ENCODE results near the gene JMJD4. TPM values are rescaled to one million over a fixed set of nuclear protein-coding genes. Genes with fewer than 3 reads are reported as not detected.
"Not testable (repeated sequence)": the region's sequence is repeated elsewhere in the genome, so short reads cannot be mapped to it uniquely, and the experiment has no call there.

The JMJD4 gene
- total RNA-seq, 4 donors from 2014 or later = 33.4 to 45.3 (median 40.6) TPM

DNA sequence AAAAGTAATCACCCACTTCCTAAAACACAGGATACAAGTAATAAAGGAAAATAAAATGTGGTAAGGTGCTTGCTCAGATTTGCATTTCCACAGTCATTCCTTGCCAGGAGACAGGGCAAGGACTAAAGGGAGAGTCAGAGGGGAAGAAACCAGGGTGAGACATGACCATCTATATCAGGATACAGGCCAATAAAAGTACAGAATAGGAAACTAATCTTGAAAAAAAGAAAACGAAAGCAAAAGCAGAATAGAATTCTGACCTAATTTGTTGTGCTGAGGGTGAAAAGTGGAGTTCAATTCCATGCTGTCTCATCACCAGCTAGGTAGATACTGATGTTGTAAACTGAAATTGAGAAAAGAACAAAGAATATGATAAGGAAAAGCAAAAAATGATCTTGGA lies 27.3 kb downstream of the JMJD4 start:
- H3K36me3 ChIP-seq = no peaks in the 10 kb centered on the region
- TF ChIP-seq CTCF (IDR thresholded peaks at IDR 0.05) = no peak
- TF ChIP-seq POLR2A (IDR thresholded peaks at IDR 0.05) = no peak
- TF ChIP-seq EP300 (IDR thresholded peaks at IDR 0.05) = no peak
- no peak overlapping the region for H3K4me3 ChIP-seq
- no peak for DNase-seq (ENCODE audit: low spot score in 2 of 2)
- 49 to 76% methylated on average over 1 of the region's 1 CpG for WGBS, 2 donors
- H3K27ac ChIP-seq = no peak overlapping the region
- no peaks in the 10 kb centered on the region for H3K4me1 ChIP-seq
- H3K27me3 ChIP-seq = no peaks in the 10 kb centered on the region
- H3K9me3 ChIP-seq = peaks cover 0 to 75% (median 4%) of the 10 kb centered on the region in 4 donors

DNA sequence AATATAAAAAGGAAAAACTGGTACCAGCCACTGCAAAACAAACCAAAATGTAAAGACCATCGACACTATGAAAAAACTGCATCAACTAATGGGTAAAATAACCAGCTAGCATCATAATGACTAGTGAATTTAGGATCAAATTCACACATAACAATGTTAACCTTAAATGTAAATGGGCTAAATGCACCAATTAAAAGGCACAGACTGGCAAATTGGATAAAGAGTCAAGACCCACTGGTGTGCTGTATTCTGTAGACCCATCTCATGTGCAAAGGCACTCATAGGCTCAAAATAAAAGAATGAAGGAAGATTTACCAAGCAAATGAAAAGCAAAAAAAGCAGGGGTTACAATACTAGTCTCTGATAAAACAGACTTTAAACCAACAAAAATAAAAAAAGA lies 33.5 kb downstream of the JMJD4 start:
- H3K9me3 ChIP-seq = peaks cover 0 to 78% (median 15%) of the 10 kb centered on the region in 4 donors
- H3K4me1 ChIP-seq; H3K27ac ChIP-seq; H3K4me3 ChIP-seq; DNase-seq (ENCODE audit: low spot score in 2 of 2); H3K36me3 ChIP-seq; H3K27me3 ChIP-seq: not testable (repeated sequence)
- 73 to 94% methylated on average over 1 of the region's 1 CpG for WGBS, 2 donors

- H3K9me3 ChIP-seq = peaks cover 0 to 77% (median 18%) of the 10 kb centered on the region in 4 donors
- TF ChIP-seq POLR2A (IDR thresholded peaks at IDR 0.05) = no peak
- TF ChIP-seq CTCF (IDR thresholded peaks at IDR 0.05) = no peak
- no peak for TF ChIP-seq EP300 (IDR thresholded peaks at IDR 0.05)
- H3K4me1 ChIP-seq = no peaks in the 10 kb centered on the region
- no peaks in the 10 kb centered on the region for H3K36me3 ChIP-seq
- no peak overlapping the region for H3K27ac ChIP-seq
- DNase-seq (ENCODE audit: low spot score in 2 of 2) = no peak
- WGBS, 2 donors = 87 to 89% methylated on average over 3 of the region's 3 CpGs
- no peak overlapping the region for H3K4me3 ChIP-seq
- H3K27me3 ChIP-seq = no peaks in the 10 kb centered on the region
Measured at GRCh38 chr1:227697321-227697864, 37.7 kb downstream of the JMJD4 start.

- H3K4me1 ChIP-seq = no peaks in the 10 kb centered on the region
- no peak overlapping the region for H3K27ac ChIP-seq
- no peaks in the 10 kb centered on the region for H3K27me3 ChIP-seq
- peaks cover 0 to 97% (median 13%) of the 10 kb centered on the region in 4 donors for H3K9me3 ChIP-seq
- H3K36me3 ChIP-seq = no peaks in the 10 kb centered on the region
- no peak for TF ChIP-seq POLR2A (IDR thresholded peaks at IDR 0.05)
- no peak for TF ChIP-seq CTCF (IDR thresholded peaks at IDR 0.05)
- TF ChIP-seq EP300 (IDR thresholded peaks at IDR 0.05) = no peak
- H3K4me3 ChIP-seq = no peak overlapping the region
- 74 to 83% methylated on average over 8 of the region's 8 CpGs for WGBS, 2 donors
- no peak for DNase-seq (ENCODE audit: low spot score in 2 of 2)
Measured at GRCh38 chr1:227685807-227686206, 49.3 kb downstream of the JMJD4 start.

Other genes starting within 250 kb of the JMJD4 start
- 10 to 100 TPM in 2 of 4 donors, 1 to 10 TPM in 2; 8.4 to 15.3 (median 11.6) TPM for gene ZNF678, start 171.7 kb downstream of the JMJD4 start, total RNA-seq
- 10 to 100 TPM; 49.4 to 69.9 (median 62.8) TPM for gene SNAP47, start 133 bp upstream of the JMJD4 start, total RNA-seq
- gene PRSS38, start 80.4 kb upstream of the JMJD4 start, total RNA-seq = not detected
- gene WNT9A, start 212.6 kb upstream of the JMJD4 start, total RNA-seq = 10 to 100 TPM in 1 of 4 donors, 1 to 10 TPM in 3; 5.1 to 12.8 (median 8.5) TPM

Measured in tibial nerve (tissue), 4 donors.